Right ventricle myocardium inferior (tissue), 1 donor: ENCODE data around the gene LRRC72. TPM values are rescaled to one million over a fixed set of nuclear protein-coding genes. Genes with fewer than 3 reads are reported as not detected.
A peak's percentile ranks its signal among the peaks of the same experiment; 100 is the strongest.

ENCODE experiments used
- ATAC-seq: fragments of 200-7000 bp; cut with Tn5 transposase; one replicate; pipeline ENCODE4 v1.9.1; 2020; ENCODE audit warnings: mild to moderate bottlenecking, moderate library complexity
- DNase-seq: peaks from one replicate; pipeline ENCODE4 v3.0.0; 2021; ENCODE audit errors: missing footprints
- intact Hi-C: fragments of 100-400 bp; cut with DNase I; formaldehyde crosslinking; loops from one replicate; pipeline ENCODE4 v1.11.0; 2022
- total RNA-seq: library from RNA; stranded (reverse); fragmentation: NEBNext Ultra II Directional; extraction: Animal tissue kit (Norgen Biotek cat#: 25700); gene quantifications from one replicate; pipeline ENCODE4 v1.2.1, GENCODE V29; 2021
- donor health status: DM: no; HTN: yes; CAD: no; lungs with severe emphysema.

The LRRC72 gene
- total RNA-seq, 1 donor from 2014 or later: not detected

- DNase-seq: no peak
- ATAC-seq: no peak
- intact Hi-C loops: no loop called here
These were observed 73.2 kb downstream of the LRRC72 start for GRCh38 chr7:16599860-16600259.

GRCh38 chr7:16603633-16604032 lies 77.0 kb downstream of the LRRC72 start:
- intact Hi-C loops: no loop called here
- DNase-seq: no peak
- ATAC-seq: no peak

GRCh38 chr7:16604054-16604453 lies 77.4 kb downstream of the LRRC72 start:
- intact Hi-C loops: no loop called here

DNA sequence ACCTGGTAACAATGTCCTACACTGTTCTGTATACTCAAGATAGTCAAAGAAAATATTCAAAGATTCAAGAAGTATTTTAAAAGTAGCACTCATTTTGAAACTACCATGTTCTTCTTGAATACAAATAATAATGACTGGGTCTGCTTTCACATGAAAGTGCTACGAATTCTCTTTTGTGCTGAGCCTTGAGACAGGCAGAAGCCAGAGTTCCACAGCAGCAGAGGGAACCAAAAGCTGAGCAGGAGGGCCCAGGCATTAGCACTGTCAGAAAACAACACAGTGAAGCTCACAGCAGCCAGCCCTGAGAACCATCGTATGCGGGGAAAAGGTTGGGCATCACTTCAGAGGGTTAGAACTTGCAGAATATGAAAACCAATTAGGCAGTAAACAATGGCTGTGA lies 80.1 kb downstream of the LRRC72 start:
- intact Hi-C loops: no loop called here

More at GRCh38 chr7:16604054-16604453, 77.4 kb downstream of the LRRC72 start:
- no peak for ATAC-seq
- no peak for DNase-seq

DNA sequence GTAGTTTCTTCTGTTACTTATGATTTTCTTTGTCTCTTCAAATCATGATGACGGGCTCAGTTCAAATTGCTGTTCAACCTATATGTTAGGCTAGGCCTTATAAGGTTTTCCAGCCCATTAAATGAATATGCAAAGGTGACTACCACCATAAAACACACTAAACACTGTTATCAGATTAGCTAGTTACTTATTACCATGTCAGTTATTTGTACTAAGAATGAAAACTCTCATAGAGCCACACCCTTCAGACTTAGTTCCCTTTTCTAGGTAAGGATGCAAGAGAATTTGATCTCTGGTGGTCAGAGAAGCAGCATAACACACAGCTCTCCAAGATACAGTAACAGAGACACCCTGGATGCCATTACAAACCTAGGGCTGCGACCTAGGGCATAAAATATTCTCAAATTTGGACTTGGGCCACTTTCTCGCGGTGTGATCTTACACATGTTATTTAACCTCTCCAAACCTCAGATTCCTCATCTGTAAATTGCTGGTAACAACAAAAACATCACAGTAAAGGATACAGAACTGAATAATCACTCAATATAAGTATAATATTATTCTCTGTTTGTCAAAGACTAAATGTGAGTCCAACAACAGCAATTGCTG lies 83.3 kb downstream of the LRRC72 start:
- DNase-seq (no peak), ATAC-seq (no peak)
- intact Hi-C loops: no loop called here

More for the DNA sequence above, 80.1 kb downstream of the LRRC72 start:
- ATAC-seq (no peak), DNase-seq (no peak)

DNA sequence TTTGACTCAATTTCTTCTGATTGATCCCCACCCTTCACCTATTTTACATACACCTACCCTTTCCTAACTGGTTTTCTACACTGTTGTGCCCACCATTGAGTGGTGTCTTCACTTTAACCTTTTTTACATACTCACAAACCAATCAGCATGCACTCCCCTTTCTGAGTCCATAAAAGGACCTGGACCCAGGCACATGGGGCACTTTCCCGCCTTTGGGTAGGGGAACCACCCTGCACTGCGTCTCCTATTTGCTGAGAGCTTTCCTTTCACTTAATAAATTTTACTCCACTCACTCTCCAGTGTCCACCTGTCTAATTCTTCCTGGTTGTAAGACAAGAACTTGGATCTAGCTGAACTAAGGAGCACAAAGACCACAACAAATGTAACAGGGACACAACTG lies 85.1 kb downstream of the LRRC72 start:
- no peak for ATAC-seq
- intact Hi-C loops: no loop called here
- no peak for DNase-seq

DNA sequence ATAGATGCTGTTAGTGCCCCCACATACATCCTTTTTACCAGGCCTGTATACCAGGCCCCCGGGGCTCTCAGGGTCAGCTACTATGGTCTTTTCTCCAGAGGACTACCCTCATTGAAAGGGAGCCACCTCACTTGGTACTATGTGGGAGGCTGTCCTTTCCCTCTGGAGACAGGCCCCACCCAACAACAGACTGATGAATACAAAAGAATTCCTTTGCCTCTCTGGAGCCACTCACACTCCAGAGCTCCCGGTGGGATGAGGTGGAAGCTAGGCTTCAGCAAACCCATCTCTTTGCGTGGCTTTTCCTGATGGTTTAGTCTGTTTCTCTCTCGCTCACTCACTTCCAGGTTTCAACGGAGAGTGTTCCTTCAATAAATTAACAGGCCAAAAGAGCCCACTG lies 88.6 kb downstream of the LRRC72 start:
- ATAC-seq (no peak), DNase-seq (peak; percentile 33)
- intact Hi-C loops: no loop called here

DNA sequence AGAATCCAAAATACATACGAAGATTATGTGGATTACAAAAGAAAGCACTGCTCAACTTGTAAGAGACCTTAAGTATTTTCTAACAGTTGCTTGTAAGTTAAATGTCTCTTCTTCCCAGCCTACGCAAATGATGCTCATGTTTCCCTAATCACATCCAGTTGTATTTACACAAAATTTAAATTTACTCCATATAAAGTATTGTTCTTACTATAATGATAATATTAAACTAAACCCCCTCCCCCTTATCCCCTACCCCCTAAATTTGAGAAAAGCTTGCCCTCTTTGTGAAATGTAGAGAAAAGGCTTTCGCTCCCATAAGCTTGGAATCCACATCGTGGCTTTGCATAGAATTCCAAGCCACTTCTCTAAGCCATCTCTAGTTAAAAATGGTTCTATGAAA lies 89.5 kb downstream of the LRRC72 start:
- DNase-seq: no peak
- no peak for ATAC-seq
- intact Hi-C loops: no loop called here

- DNase-seq (peak; percentile 50), ATAC-seq (no peak)
- intact Hi-C loops: no loop called here
These were observed 89.9 kb downstream of the LRRC72 start for GRCh38 chr7:16616542-16616941.

- intact Hi-C loops: no loop called here
- ATAC-seq: no peak
- no peak for DNase-seq
These were observed 93.4 kb downstream of the LRRC72 start for GRCh38 chr7:16619979-16620408.

DNA sequence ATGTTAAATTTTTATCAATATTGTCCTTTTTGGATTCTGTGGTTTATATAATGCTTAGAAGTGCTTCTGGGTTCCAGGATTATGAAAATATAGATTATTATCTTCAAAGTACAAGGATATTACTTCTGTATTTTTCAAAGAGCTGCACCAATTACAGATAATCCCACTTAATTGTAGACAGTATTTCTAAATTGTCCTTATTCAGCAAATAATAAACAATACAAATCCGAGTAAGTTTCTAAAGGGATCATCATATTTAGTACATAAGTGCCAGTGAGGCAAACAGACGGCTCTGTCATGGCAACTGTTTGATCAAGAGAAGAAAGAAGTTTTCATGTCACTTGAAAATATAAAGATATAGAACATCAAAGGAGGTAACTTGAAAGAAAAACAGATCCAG lies 99.8 kb downstream of the LRRC72 start:
- ATAC-seq (no peak), DNase-seq (no peak)
- intact Hi-C loops: no loop called here

DNA sequence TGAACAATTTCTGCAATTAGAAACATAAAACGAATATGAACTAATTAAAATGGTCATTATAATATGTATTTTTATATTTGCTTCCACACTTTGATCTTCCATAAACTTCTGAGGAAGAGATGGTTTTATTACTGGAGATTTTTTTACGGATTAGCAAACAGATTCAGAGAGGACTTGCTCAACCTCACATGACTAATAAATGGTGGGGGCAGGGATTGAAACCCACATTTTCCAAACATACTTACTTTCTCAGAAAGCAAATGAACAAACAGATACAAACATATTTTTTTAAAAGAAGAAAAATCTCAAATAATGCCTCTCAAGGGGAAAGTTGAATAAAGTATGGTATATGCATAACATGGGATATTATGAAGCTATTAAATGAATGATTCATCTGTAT lies 100.6 kb downstream of the LRRC72 start:
- no peak for ATAC-seq
- intact Hi-C loops: no loop called here

GRCh38 chr7:16630654-16631053 lies 104.0 kb downstream of the LRRC72 start:
- intact Hi-C loops: no loop called here
- ATAC-seq (no peak), DNase-seq (no peak)

More for the DNA sequence above, 100.6 kb downstream of the LRRC72 start:
- no peak for DNase-seq

Other genes with a start within 250 kb of the LRRC72 start
- 7.1 TPM for gene CRPPA, start 105.3 kb upstream of the LRRC72 start, total RNA-seq
- 1.0 TPM for gene SOSTDC1, start 61.1 kb upstream of the LRRC72 start, total RNA-seq
- gene ANKMY2, start 118.9 kb downstream of the LRRC72 start, total RNA-seq: 21.9 TPM
- gene BZW2, start 119.4 kb downstream of the LRRC72 start, total RNA-seq: 369 TPM
- 16.7 TPM for gene TSPAN13, start 226.9 kb downstream of the LRRC72 start, total RNA-seq